H1 (cell line): ENCODE results near the gene FAM3B. TPM values are rescaled to one million over a fixed set of nuclear protein-coding genes. Genes with fewer than 3 reads are reported as not detected.

Experiments
- CTCF ChIA-PET: fragments of 300-600 bp; sonication (Branson Sonifier 250); formaldehyde crosslinking; loops from one replicate; lab custom pipeline; 2021; ENCODE audit not compliant: partially characterized antibody; lab: Charles Lee
- POLR2A ChIA-PET: fragments of 300-600 bp; sonication (Branson Sonifier 250); formaldehyde crosslinking; loops from one replicate; lab custom pipeline; 2021; ENCODE audit warnings: inconsistent platforms; ENCODE audit not compliant: partially characterized antibody; lab: Charles Lee
- DNase-seq, 2 experiments: peaks; one replicate each; pipeline versions ENCODE4 v3.0.0 to v3.0.0-alpha.2; 2010 to 2022; ENCODE audit warnings: low spot score in 2 of 2, low read depth in 1 of 2, mixed read lengths in 1 of 2
- FAIRE-seq: peaks from 2 replicates; lab custom pipeline; 2011; peaks lifted over from hg19 to GRCh38; lab: Jason Lieb, UNC
- H2AFZ ChIP-seq: 2 replicates; pipeline ENCODE4 v1.8.1; 2012; ENCODE audit warnings: low read length, inconsistent platforms
- H2AK5ac ChIP-seq: 2 replicates; pipeline ENCODE4 v1.6.1; 2013; ENCODE audit warnings: low read depth, low read length
- H2BK120ac ChIP-seq: replicated peaks from 2 replicates; pipeline ENCODE3; 2013; ENCODE audit warnings: low read depth, low read length, inconsistent platforms
- H2BK12ac ChIP-seq: 2 replicates; pipeline ENCODE4 v1.6.1; 2013; ENCODE audit warnings: low read depth, low read length
- H2BK15ac ChIP-seq: 2 replicates; pipeline ENCODE4 v1.6.1; 2013; ENCODE audit warnings: low read length
- H2BK20ac ChIP-seq: 2 replicates; pipeline ENCODE4 v1.6.1; 2013; ENCODE audit warnings: low read length
- H2BK5ac ChIP-seq: 2 replicates; pipeline ENCODE4 v1.6.1; 2013; ENCODE audit warnings: low read depth, low read length
- H3K14ac ChIP-seq: 2 replicates; pipeline ENCODE4 v1.6.1; 2013; ENCODE audit warnings: inconsistent platforms; ENCODE audit not compliant: insufficient read length
- H3K18ac ChIP-seq: 2 replicates; pipeline ENCODE4 v1.6.1; 2013; ENCODE audit warnings: low read length; ENCODE audit errors: extremely low read depth
- H3K23ac ChIP-seq: 2 replicates; pipeline ENCODE4 v1.6.1; 2013; ENCODE audit warnings: inconsistent platforms; ENCODE audit not compliant: insufficient read length
- H3K23me2 ChIP-seq: 2 replicates; pipeline ENCODE4 v1.6.1; 2013; ENCODE audit warnings: low read depth, low read length
- H3K27ac ChIP-seq: 2 replicates; pipeline ENCODE4 v1.6.1; 2011; ENCODE audit warnings: low read depth, low read length, inconsistent platforms
- H3K27me3 ChIP-seq, 4 experiments: replicated peaks in 1 of 4; 1 replicate in 1 of 4; 2 replicates in 3 of 4; pipeline versions ENCODE4 v1.6.1 to v1.8.1; 2011 to 2013; ENCODE audit warnings: low read length in 3 of 4, mild to moderate bottlenecking in 3 of 4, inconsistent platforms in 2 of 4, mixed read lengths in 2 of 4, moderate library complexity in 1 of 4; ENCODE audit not compliant: control insufficient read depth in 3 of 4, insufficient read depth in 3 of 4; ENCODE audit errors: extremely low read depth in 1 of 4
- H3K36me3 ChIP-seq, 4 experiments: 2 replicates each; pipeline versions ENCODE4 v1.6.1 to v1.8.1; 2011 to 2013; ENCODE audit warnings: mild to moderate bottlenecking in 4 of 4, low read length in 3 of 4, moderate library complexity in 2 of 4, control low read depth in 1 of 4, inconsistent platforms in 1 of 4; ENCODE audit not compliant: insufficient read depth in 4 of 4, control insufficient read depth in 2 of 4
- H3K4ac ChIP-seq: replicated peaks from 2 replicates; pipeline ENCODE3; 2013; ENCODE audit warnings: low read length, low read depth, mixed read lengths, inconsistent platforms; ENCODE audit not compliant: insufficient read length
- H3K4me1 ChIP-seq, 4 experiments: replicated peaks in 1 of 4; 1 replicate in 1 of 4; 2 replicates in 3 of 4; pipeline versions ENCODE4 v1.6.1 to v1.8.1; 2011 to 2013; ENCODE audit warnings: low read length in 3 of 4, inconsistent platforms in 2 of 4, mixed read lengths in 1 of 4; ENCODE audit not compliant: insufficient read depth in 4 of 4, control insufficient read depth in 3 of 4
- H3K4me2 ChIP-seq, 2 experiments: 2 replicates each; pipeline versions ENCODE4 v1.6.1 to v1.8.1; 2011 to 2013; ENCODE audit warnings: low read depth in 2 of 2, low read length in 2 of 2, control low read depth in 1 of 2, inconsistent platforms in 1 of 2, mild to moderate bottlenecking in 1 of 2; ENCODE audit not compliant: insufficient read depth in 1 of 2
- H3K4me3 ChIP-seq, 4 experiments: fragments of 200-600, 300-600 bp in 1 of 4; sonication (generic), shearing (Covaris generic), sonication (Bioruptor Twin) in 1 of 4; 2 replicates each; pipeline versions ENCODE4 v1.5.1 to v1.8.1; 2011 to 2016; ENCODE audit warnings: low read length in 4 of 4, low read depth in 3 of 4, control low read depth in 2 of 4, inconsistent platforms in 2 of 4, mild to moderate bottlenecking in 2 of 4, mixed read lengths in 1 of 4, moderate library complexity in 1 of 4; ENCODE audit not compliant: insufficient read depth in 2 of 4; ENCODE audit errors: extremely low read depth in 1 of 4
- H3K56ac ChIP-seq: replicated peaks from 2 replicates; pipeline ENCODE3; 2013; ENCODE audit warnings: low read depth, mild to moderate bottlenecking, mixed read lengths, low read length, inconsistent platforms; ENCODE audit not compliant: insufficient read length
- H3K79me1 ChIP-seq: 2 replicates; pipeline ENCODE4 v1.6.1; 2013; ENCODE audit warnings: low read depth, low read length, control low read depth
- H3K79me2 ChIP-seq, 2 experiments: 2 replicates each; pipeline versions ENCODE4 v1.6.1 to v1.8.1; 2012 to 2013; ENCODE audit warnings: low read length in 2 of 2, mild to moderate bottlenecking in 2 of 2, inconsistent platforms in 1 of 2; ENCODE audit not compliant: insufficient read depth in 2 of 2, control insufficient read depth in 1 of 2
- H3K9ac ChIP-seq, 4 experiments: replicated peaks in 1 of 4; 1 replicate in 1 of 4; 2 replicates in 3 of 4; pipeline versions ENCODE4 v1.6.1 to v1.8.1; 2011 to 2013; ENCODE audit warnings: low read depth in 3 of 4, low read length in 3 of 4, control low read depth in 2 of 4, mild to moderate bottlenecking in 2 of 4, moderate library complexity in 2 of 4, inconsistent platforms in 1 of 4; ENCODE audit errors: extremely low read depth in 1 of 4
- H3K9me3 ChIP-seq, 2 experiments: 2 replicates each; pipeline versions ENCODE4 v1.6.1 to v1.8.1; 2012 to 2013; ENCODE audit warnings: mild to moderate bottlenecking in 2 of 2, moderate library complexity in 2 of 2, control low read depth in 1 of 2, inconsistent platforms in 1 of 2, low read depth in 1 of 2, low read length in 1 of 2, mixed read lengths in 1 of 2; ENCODE audit not compliant: insufficient read depth in 2 of 2
- H4K20me1 ChIP-seq, 2 experiments: replicated peaks in 1 of 2; 2 replicates each; pipeline versions ENCODE3 to v1.8.1; 2011 to 2013; ENCODE audit warnings: inconsistent platforms in 2 of 2, low read length in 2 of 2, mild to moderate bottlenecking in 1 of 2; ENCODE audit not compliant: insufficient read depth in 2 of 2, control insufficient read depth in 1 of 2
- H4K5ac ChIP-seq: 2 replicates; pipeline ENCODE4 v1.6.1; 2013; ENCODE audit warnings: low read length, low read depth, mixed read lengths, inconsistent platforms; ENCODE audit not compliant: insufficient read length
- H4K8ac ChIP-seq: 2 replicates; pipeline ENCODE4 v1.8.0; 2013; ENCODE audit warnings: mild to moderate bottlenecking, moderate library complexity, low read length, inconsistent platforms; ENCODE audit not compliant: insufficient read depth; ENCODE audit errors: extremely low read depth
- H4K91ac ChIP-seq: replicated peaks from 2 replicates; pipeline ENCODE3; 2013; ENCODE audit warnings: low read length, mixed read lengths, inconsistent platforms; ENCODE audit not compliant: insufficient read length
- BRCA1 ChIP-seq: IDR thresholded peaks from 2 replicates; pipeline ENCODE4 v1.6.1; 2012; ENCODE audit warnings: low read depth, low read length, improper control_type of control experiment
- CEBPB ChIP-seq: IDR thresholded peaks from 2 replicates; pipeline ENCODE4 v1.6.1; 2012; ENCODE audit warnings: low read depth, low read length
- CREB1 ChIP-seq: IDR thresholded peaks from 2 replicates; pipeline ENCODE4 v1.6.1; 2012; ENCODE audit warnings: inconsistent platforms
- CTBP2 ChIP-seq: IDR thresholded peaks from 2 replicates; pipeline ENCODE4 v1.7.0; 2011; ENCODE audit warnings: borderline replicate concordance, mild to moderate bottlenecking, moderate library complexity, mixed read lengths, low read length; ENCODE audit not compliant: insufficient read depth, insufficient read length
- EGR1 ChIP-seq: IDR thresholded peaks from 2 replicates; pipeline ENCODE4 v1.6.1; 2011; ENCODE audit warnings: low read depth, low read length, borderline replicate concordance
- GABPA ChIP-seq: IDR thresholded peaks from 2 replicates; pipeline ENCODE4 v1.6.1; 2011; ENCODE audit warnings: mild to moderate bottlenecking, low read length, moderate library complexity, borderline replicate concordance; ENCODE audit not compliant: insufficient read depth
- KDM4A ChIP-seq: IDR thresholded peaks from one replicate; pipeline ENCODE4 v1.7.1; 2012; ENCODE audit warnings: low read depth, mild to moderate bottlenecking, moderate library complexity, low read length, inconsistent platforms; ENCODE audit not compliant: severe bottlenecking
- MAFK ChIP-seq: IDR thresholded peaks from 2 replicates; pipeline ENCODE4 v1.6.1; 2012; ENCODE audit warnings: low read depth, mild to moderate bottlenecking, improper control_type of control experiment, low read length
- SIX5 ChIP-seq: IDR thresholded peaks from 2 replicates; pipeline ENCODE4 v1.6.1; 2011; ENCODE audit warnings: mild to moderate bottlenecking, low read depth, low read length
- SP4 ChIP-seq: IDR thresholded peaks from 2 replicates; pipeline ENCODE4 v1.6.1; 2012; ENCODE audit warnings: low read length, inconsistent platforms
- SUZ12 ChIP-seq: fragments of 200-600 bp; sonication (generic); IDR thresholded peaks from 2 replicates; pipeline ENCODE4 v1.6.1; 2012; ENCODE audit warnings: mild to moderate bottlenecking, inconsistent platforms, low read length, moderate library complexity, mixed read lengths
- TAF7 ChIP-seq: optimal IDR thresholded peaks from 2 replicates; pipeline ENCODE3; 2011; ENCODE audit warnings: low read depth, mild to moderate bottlenecking, inconsistent platforms, low read length, moderate library complexity, borderline replicate concordance
- TEAD4 ChIP-seq: IDR thresholded peaks from 2 replicates; pipeline ENCODE4 v1.6.1; 2012; ENCODE audit warnings: low read depth, low read length, inconsistent platforms, mixed read lengths
- ZNF274 ChIP-seq: IDR thresholded peaks from 2 replicates; pipeline ENCODE4 v1.7.0; 2012; ENCODE audit warnings: low read length, borderline replicate concordance; ENCODE audit errors: extremely low read depth
- WGBS, 2 experiments: shearing (Covaris generic) in 1 of 2; methylation state at CpG; one replicate each; pipeline versions ENCODE4 v1.1.6 to v1.1.7; 2013 to 2015; ENCODE audit warnings: low lambda C conversion rate in 2 of 2, mixed read lengths in 2 of 2, inconsistent platforms in 1 of 2, low coverage in 1 of 2, missing lambda C conversion rate in 1 of 2; ENCODE audit not compliant: insufficient replicate concordance in 2 of 2, insufficient coverage in 1 of 2, insufficient read length in 1 of 2; ENCODE audit errors: extremely low coverage in 1 of 2, missing lambda C conversion rate in 1 of 2; 5-methylcytosine and 5-hydroxymethylcytosine counted together
- polyA plus RNA-seq, 7 experiments: library from polyadenylated mRNA; depleted of rRNA in 3 of 7; stranded (reverse) in 5 of 7; unstranded in 2 of 7; fragments of >200 nt in 5 of 7; fragments of 200-250 nt in 2 of 7; gene quantifications; 1 replicate in 5 of 7; 2 replicates in 1 of 7; 4 replicates in 1 of 7; pipeline versions ENCODE4 v1.2.1 to v1.2.3, GENCODE V29; 2011 to 2013; ENCODE audit warnings: missing spikeins in 2 of 7, mixed read lengths in 2 of 7
- total RNA-seq: library from RNA; stranded (reverse); fragmentation: NEBNext Ultra II Directional; extraction: Animal tissue kit (Norgen Biotek cat#: 25700); gene quantifications from 2 replicates; pipeline ENCODE4 v1.2.1, GENCODE V29; 2021

FAM3B gene
- total and polyA plus RNA-seq, 2 of the 8 experiments (the other 6 are each of a cell fraction or from before 2014, with no cell fraction given): 2.0 TPM

DNA sequence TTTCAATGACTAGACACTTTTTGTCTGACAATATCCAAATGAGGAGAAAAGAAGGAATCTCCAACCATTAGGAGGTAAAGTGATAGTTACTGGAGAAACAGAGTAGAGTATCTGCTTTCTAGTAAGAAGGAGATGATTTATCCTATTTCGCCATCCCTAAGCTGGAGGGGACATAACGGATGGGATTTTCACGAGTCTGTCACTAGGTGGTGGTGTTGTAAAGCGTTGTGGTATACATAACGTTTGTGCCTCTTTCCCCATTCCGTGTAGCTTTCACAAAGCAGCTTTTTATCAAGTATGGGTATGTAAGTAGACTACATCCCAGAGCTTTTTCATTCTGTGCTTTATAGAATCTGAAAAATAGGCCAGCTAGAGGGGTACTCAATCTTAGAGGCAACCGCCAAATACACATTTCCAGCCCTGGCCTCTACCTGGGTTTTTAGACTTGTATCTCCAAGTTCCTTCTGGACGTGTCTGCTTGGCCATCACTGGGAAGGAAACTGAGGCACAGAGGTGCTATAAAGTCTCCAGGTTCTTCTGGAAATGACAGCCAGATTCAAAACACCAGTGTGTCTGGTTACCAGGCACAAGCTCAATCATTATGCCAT, 33.3 kb upstream of the FAM3B start:
- no peak overlapping the region for H3K4me3 ChIP-seq
- no peak overlapping the region for H4K91ac ChIP-seq
- H3K4me1 ChIP-seq: 0 out of 7 replicates have a peak, but pooled peaks cover 0 to 3% (median 0%) of the 10 kb centered on the region in 4 experiments
- ChIA-PET CTCF (interaction anchor here (0.7 to 5.4 kb wide), 79 partner anchors 8 to 565 kb away, joined by 3 to 72 read pairs (median 5); partner anchors contain the start of genes FAM3B and MX2), POLR2A (interaction anchor here (0.9 kb wide), 2 partner anchors 20 to 76 kb away, joined by 3 read pairs; no protein-coding TSS in a partner anchor)
- no peak overlapping the region for H3K27ac ChIP-seq
- no peaks in the 10 kb centered on the region for H3K79me2 ChIP-seq
- no peak overlapping the region for H2AK5ac ChIP-seq
- no peak overlapping the region for H2BK12ac ChIP-seq
- no peak overlapping the region for H2AFZ ChIP-seq
- no peak overlapping the region for H2BK5ac ChIP-seq
- no peak overlapping the region for H3K56ac ChIP-seq
- H3K4me2 ChIP-seq: no peak overlapping the region
- H4K5ac ChIP-seq: no peak overlapping the region
- no peak overlapping the region for H3K4ac ChIP-seq
- no peak overlapping the region for H2BK20ac ChIP-seq
- H3K23me2 ChIP-seq: no peaks in the 10 kb centered on the region
- H3K9me3 ChIP-seq: no peaks in the 10 kb centered on the region
- FAIRE-seq (peak; percentile 99), DNase-seq (no peak)
- no peaks in the 10 kb centered on the region for H4K20me1 ChIP-seq
- H3K36me3 ChIP-seq: no peaks in the 10 kb centered on the region
- H3K9ac ChIP-seq: no peak overlapping the region
- H3K27me3 ChIP-seq: no peaks in the 10 kb centered on the region
- H3K23ac ChIP-seq: no peak overlapping the region
- no peaks in the 10 kb centered on the region for H3K79me1 ChIP-seq
- no peak overlapping the region for H4K8ac ChIP-seq
- H2BK120ac ChIP-seq: no peak overlapping the region
- 20% methylated on average over 8 of the region's 8 CpGs; no CpG with 5 or more reads in 1 of the 2 experiments for WGBS, 2 experiments
- no peak overlapping the region for H3K14ac ChIP-seq
- H3K18ac ChIP-seq: no peak overlapping the region
- H2BK15ac ChIP-seq: no peak overlapping the region
- TF ChIP-seq TEAD4 (no peak), SUZ12 (no peak), GABPA (no peak), MAFK (no peak), CTBP2 (no peak), CREB1 (no peak), KDM4A (no peak), TAF7 (no peak), BRCA1 (0 out of 2 replicates have a peak, but pooled peaks have one; percentile 8), CEBPB (peak; percentile 81), ZNF274 (no peak), SP4 (no peak), EGR1 (no peak), SIX5 (no peak)
